GM18520 (cell line): ENCODE measurements around the gene CARD9.

Source experiments
- ATAC-seq: cut with Tn5 transposase; IDR thresholded peaks from one replicate; pipeline ENCODE4 v1.9.1; 2021; ENCODE audit not compliant: unreplicated experiment

Gene CARD9

GRCh38 chr9:136351252-136351800 lies 22.1 kb downstream of the CARD9 start:
- ATAC-seq = no peak

- no peak for ATAC-seq
Measured at GRCh38 chr9:136349546-136349945, 23.9 kb downstream of the CARD9 start.

- ATAC-seq = no peak
Measured at GRCh38 chr9:136348691-136349090, 24.8 kb downstream of the CARD9 start.

- ATAC-seq = no peak
Measured at GRCh38 chr9:136347472-136348256, 25.8 kb downstream of the CARD9 start.

GRCh38 chr9:136346927-136347465 lies 26.5 kb downstream of the CARD9 start:
- no peak for ATAC-seq

- no peak for ATAC-seq
Measured at GRCh38 chr9:136346157-136346481, 27.4 kb downstream of the CARD9 start.

GRCh38 chr9:136345281-136346156 lies 27.9 kb downstream of the CARD9 start:
- no peak for ATAC-seq

- ATAC-seq = no peak
Measured at GRCh38 chr9:136344544-136345280, 28.8 kb downstream of the CARD9 start.

GRCh38 chr9:136343884-136344269 lies 29.6 kb downstream of the CARD9 start:
- no peak for ATAC-seq

GRCh38 chr9:136343121-136343883 lies 30.2 kb downstream of the CARD9 start:
- ATAC-seq = no peak

GRCh38 chr9:136342181-136343120 lies 31.0 kb downstream of the CARD9 start:
- ATAC-seq = no peak

GRCh38 chr9:136341769-136342168 lies 31.7 kb downstream of the CARD9 start:
- no peak for ATAC-seq

GRCh38 chr9:136341042-136341655 lies 32.3 kb downstream of the CARD9 start:
- ATAC-seq = no peak

GRCh38 chr9:136340356-136341041 lies 33.0 kb downstream of the CARD9 start:
- no peak for ATAC-seq

GRCh38 chr9:136339958-136340310 lies 33.5 kb downstream of the CARD9 start:
- ATAC-seq = no peak

GRCh38 chr9:136339173-136339957 lies 34.1 kb downstream of the CARD9 start:
- ATAC-seq = no peak

GRCh38 chr9:136338511-136338910 lies 35.0 kb downstream of the CARD9 start:
- no peak for ATAC-seq
